Motor neuron (in vitro differentiated cells): ENCODE measurements around the gene ASTN2. TPM values are rescaled to one million over a fixed set of nuclear protein-coding genes. Genes with fewer than 3 reads are reported as not detected.

Source experiments
- ATAC-seq, 8 experiments: fragments of 200-7000 bp; cut with Tn5 transposase; replicated peaks in 6 of 8; 2 replicates each; pipeline ENCODE4 v1.8.0; 2021; ENCODE audit warnings: mild to moderate bottlenecking in 8 of 8, moderate library complexity in 8 of 8
- H3K27ac ChIP-seq, 2 donors: fragments of 250-450 bp; sonication (Bioruptor Pico); 2 replicates each; pipeline ENCODE4 v1.9.0; 2021; ENCODE audit warnings: antibody characterized with exemption in 2 of 2, mild to moderate bottlenecking in 2 of 2, moderate library complexity in 1 of 2
- H3K4me1 ChIP-seq, 2 donors: fragments of 250-450 bp; sonication (Bioruptor Pico); replicated peaks in 1 of 2; 2 replicates each; pipeline ENCODE4 v1.6.1; 2021; ENCODE audit warnings: antibody characterized with exemption in 2 of 2, mild to moderate bottlenecking in 2 of 2, moderate library complexity in 1 of 2
- H3K4me3 ChIP-seq, 5 donors: fragments of 250-450 bp; sonication (Bioruptor Pico); 2 replicates each; pipeline ENCODE4 v1.9.0; 2021; ENCODE audit warnings: antibody characterized with exemption in 5 of 5, mild to moderate bottlenecking in 5 of 5, moderate library complexity in 4 of 5
- WGBS, 10 experiments: fragments of 450-650 bp; shearing (Covaris generic); methylation state at CpG; one replicate each; pipeline ENCODE4 v1.0.0; 2022; 5-methylcytosine and 5-hydroxymethylcytosine counted together
- in situ Hi-C, 9 experiments: fragments of 400-800 bp; cut with MboI; loops; one replicate each; pipeline ENCODE4 v1.15.0; 2021; ENCODE audit warnings: low sequenced_read_pairs in 9 of 9, low pct_unique_long_range_greater_than_20kb in 2 of 9; ENCODE audit not compliant: unreplicated experiment in 9 of 9
- total RNA-seq, 8 experiments: library from RNA; unstranded; fragments of 300-600 nt; gene quantifications; 2 replicates each; pipeline versions ENCODE4 v1.2.3 to v1.2.4, GENCODE V29; 2022

Gene ASTN2
- total RNA-seq, 8 experiments from 2014 or later: 13.6 to 54.6 (median 17.9) TPM

DNA sequence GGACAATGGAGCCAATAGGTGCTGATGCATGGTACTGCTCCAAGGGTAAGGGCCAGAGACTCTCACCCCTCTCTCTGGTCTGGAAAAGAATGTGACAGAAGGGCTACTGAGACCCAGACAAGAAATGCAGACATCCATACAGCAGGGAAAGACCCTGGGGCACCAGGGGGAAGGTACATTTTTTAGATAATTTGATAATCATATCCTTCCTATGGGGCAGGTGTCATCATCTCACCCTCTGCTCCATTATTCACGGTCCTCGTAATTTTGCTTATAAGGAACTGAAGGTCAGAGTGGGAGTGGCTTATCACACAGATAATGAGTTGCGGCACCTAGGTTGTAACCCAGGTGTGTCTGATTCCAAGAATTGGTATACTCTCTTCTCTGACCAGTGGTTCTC lies 637.7 kb downstream of the ASTN2 start:
- Histone ChIP-seq H3K4me3 (no peak overlapping the region), H3K4me1 (peaks cover 9% of the 10 kb centered on the region in 2 donors), H3K27ac (no peak overlapping the region)
- 35 to 100% (median 92%) methylated on average over 1 to 3 of the region's 3 CpGs; no CpG with 5 or more reads in 4 of the 10 experiments for WGBS, 10 experiments
- in situ Hi-C loops: no loop called here
- no peak for ATAC-seq

DNA sequence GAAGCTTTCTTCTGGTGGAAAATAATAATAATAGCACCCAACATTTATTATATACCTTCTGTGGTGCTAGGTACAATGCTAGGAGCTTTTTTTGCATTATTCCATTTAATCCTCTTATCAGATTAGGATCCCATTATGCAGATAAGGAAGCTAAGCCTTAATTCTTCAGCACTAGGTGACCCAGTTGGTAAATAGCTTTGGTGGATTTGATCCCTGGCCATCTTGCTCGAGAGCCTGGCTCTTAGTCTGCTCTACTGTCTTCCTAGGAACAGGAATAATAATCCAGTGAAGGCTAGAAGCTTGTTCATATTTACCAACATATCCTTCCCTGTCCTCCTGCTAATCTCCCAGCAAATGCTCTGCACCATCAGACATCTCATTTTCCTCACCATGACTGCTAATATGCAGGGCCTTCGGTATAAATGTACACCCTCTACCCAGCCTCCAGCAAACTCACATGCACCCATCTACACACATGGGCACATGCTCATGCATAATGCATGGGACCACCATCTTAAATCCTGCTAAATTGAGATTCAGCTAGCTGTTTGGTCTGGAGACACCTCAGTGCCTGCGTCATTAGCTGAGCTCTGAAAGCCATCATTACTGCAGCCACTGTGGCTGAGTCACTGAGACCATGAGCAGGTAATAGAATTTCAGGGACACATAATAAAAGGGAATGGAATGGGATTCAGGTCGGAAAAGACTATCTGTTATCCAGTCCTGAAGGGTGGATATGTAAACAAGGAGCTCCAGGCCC lies 640.3 kb downstream of the ASTN2 start:
- Histone ChIP-seq H3K4me3 (no peak overlapping the region), H3K4me1 (peaks cover 9% of the 10 kb centered on the region in 2 donors), H3K27ac (peak overlapping the region; percentile 8 to 39)
- in situ Hi-C loops: no loop called here
- WGBS, 10 experiments: 20 to 100% (median 59%) methylated on average over 1 to 2 of the region's 4 CpGs; no CpG with 5 or more reads in 3 of the 10 experiments
- ATAC-seq: peak in 5 of 8 experiments; percentile 85 to 97 (median 88)

- peak in 5 of 8 experiments; percentile 79 to 89 (median 89) for ATAC-seq
- peaks cover 6 to 19% of the 10 kb centered on the region in 2 donors for H3K4me1 ChIP-seq
- in situ Hi-C loops: no loop called here
- H3K27ac ChIP-seq: no peak overlapping the region
- H3K4me3 ChIP-seq: no peak overlapping the region
- WGBS, 10 experiments: 0 to 100% (median 40%) methylated on average over 1 to 6 of the region's 8 CpGs; no CpG with 5 or more reads in 3 of the 10 experiments
Observed at GRCh38 chr9:116767219-116767618, 647.6 kb downstream of the ASTN2 start.

DNA sequence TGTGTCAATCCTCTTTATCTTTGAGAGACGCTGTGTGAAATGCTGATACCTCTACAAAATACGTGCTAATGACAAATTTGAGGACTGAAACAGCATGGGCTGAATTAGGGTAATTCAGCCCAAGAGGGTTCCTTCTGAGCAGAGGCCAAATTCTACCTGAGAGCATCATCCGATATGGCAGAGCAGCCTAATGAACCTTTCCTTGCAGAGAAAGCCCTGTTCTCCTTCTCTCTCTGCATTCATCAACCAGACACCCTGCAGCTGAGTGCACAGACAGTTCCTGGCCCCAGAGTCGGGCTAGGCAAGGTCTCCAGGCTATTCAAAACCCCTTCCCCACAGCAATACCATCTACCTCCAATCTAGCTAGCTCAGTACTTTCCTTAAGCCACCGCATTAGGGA lies 649.8 kb downstream of the ASTN2 start:
- in situ Hi-C loops: no loop called here
- Histone ChIP-seq H3K4me3 (no peak overlapping the region), H3K4me1 (peaks cover 11 to 23% of the 10 kb centered on the region in 2 donors), H3K27ac (no peak overlapping the region)
- 24 to 100% (median 55%) methylated on average over 1 to 5 of the region's 5 CpGs; no CpG with 5 or more reads in 2 of the 10 experiments for WGBS, 10 experiments
- ATAC-seq: peak in 2 of 8 experiments; percentile 34 to 48

DNA sequence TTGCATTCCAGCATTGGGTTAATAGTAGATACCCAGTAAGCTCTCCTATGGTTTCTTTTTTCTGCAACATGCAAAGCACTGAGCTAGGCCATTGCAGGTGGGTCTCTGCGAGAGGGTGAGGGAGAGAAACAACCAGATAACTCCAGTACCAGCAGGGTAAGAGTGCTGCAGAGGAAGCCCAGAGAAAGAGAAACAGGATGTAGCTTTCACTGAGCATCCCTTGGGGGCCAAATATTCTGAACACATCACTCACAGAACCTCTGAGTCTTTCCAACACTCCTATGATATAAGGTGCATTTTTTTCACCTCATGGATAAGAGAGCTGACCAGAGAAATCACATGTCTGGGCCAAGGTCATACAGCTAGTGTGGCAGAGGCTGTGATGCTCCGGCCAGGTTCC lies 651.1 kb downstream of the ASTN2 start:
- Histone ChIP-seq H3K4me3 (no peak overlapping the region), H3K27ac (peak overlapping the region in 1 of 2 donors; percentile 45), H3K4me1 (peaks cover 11 to 23% of the 10 kb centered on the region in 2 donors)
- 21 to 80% (median 60%) methylated on average over 1 to 2 of the region's 2 CpGs; no CpG with 5 or more reads in 4 of the 10 experiments for WGBS, 10 experiments
- peak in 3 of 8 experiments; percentile 53 to 58 (median 53) for ATAC-seq
- in situ Hi-C loops: no loop called here

- peak in 3 of 8 experiments; percentile 20 to 27 (median 22) for ATAC-seq
- Histone ChIP-seq H3K27ac (no peak overlapping the region), H3K4me1 (peaks cover 6 to 17% of the 10 kb centered on the region in 2 donors), H3K4me3 (no peak overlapping the region)
- 60% methylated on average over 1 of the region's 5 CpGs; no CpG with 5 or more reads in 9 of the 10 experiments for WGBS, 10 experiments
- in situ Hi-C loops: no loop called here
Observed at GRCh38 chr9:116760636-116761035, 654.2 kb downstream of the ASTN2 start.

DNA sequence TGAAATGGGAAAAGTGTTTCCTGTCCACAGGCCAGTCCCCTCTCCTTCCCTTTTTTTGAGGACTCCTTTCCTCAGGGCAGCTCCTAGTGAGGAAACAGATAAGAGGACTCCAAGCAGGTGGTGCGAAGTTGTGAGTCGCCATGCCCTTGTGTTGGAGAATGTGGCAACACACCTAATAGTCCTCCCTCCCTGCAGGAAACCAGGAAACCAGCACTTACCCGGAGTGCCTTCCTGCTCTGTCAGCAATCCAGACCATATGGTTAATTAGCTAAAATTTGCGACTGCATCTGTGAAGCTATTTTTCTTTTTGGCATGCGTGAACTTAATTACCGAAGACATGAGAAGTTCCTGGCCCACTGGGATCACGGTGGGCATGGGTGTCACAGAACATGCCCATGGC lies 657.8 kb downstream of the ASTN2 start:
- in situ Hi-C loops: no loop called here
- ATAC-seq: no peak
- Histone ChIP-seq H3K27ac (no peak overlapping the region), H3K4me1 (peaks cover 4 to 6% of the 10 kb centered on the region in 2 donors), H3K4me3 (no peak overlapping the region)
- WGBS, 10 experiments: 15 to 90% (median 80%) methylated on average over 2 to 7 of the region's 7 CpGs; no CpG with 5 or more reads in 2 of the 10 experiments

DNA sequence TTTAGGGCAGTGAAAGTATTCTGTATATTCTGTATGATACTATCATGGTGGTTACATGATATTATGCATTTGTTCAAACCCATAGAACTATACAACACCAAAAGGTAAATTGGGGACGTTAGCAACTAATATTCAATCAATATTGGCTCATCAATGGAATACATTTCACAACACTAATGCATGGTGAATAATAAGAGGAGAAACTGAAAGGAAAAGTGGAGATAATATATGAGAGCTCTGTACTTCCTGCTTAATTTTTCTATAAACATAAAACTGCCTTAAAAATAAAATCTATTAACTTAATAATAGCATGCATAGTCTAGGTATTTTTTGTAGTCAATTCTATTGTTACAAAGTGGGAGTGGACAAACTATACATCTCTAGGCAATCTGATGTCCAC lies 661.5 kb downstream of the ASTN2 start:
- no peaks in the 10 kb centered on the region for H3K4me1 ChIP-seq
- WGBS, 10 experiments: 0 to 100% (median 79%) methylated on average over 1 of the region's 1 CpG; no CpG with 5 or more reads in 3 of the 10 experiments
- no peak overlapping the region for H3K27ac ChIP-seq
- in situ Hi-C loops: no loop called here
- H3K4me3 ChIP-seq: no peak overlapping the region
- ATAC-seq: no peak

- in situ Hi-C loops: no loop called here
- Histone ChIP-seq H3K4me1 (no peaks in the 10 kb centered on the region), H3K27ac (no peak overlapping the region), H3K4me3 (no peak overlapping the region)
- peak in 3 of 8 experiments; percentile 71 to 77 (median 73) for ATAC-seq
- 8 to 100% (median 46%) methylated on average over 1 to 2 of the region's 2 CpGs; no CpG with 5 or more reads in 4 of the 10 experiments for WGBS, 10 experiments
Observed at GRCh38 chr9:116750510-116750909, 664.3 kb downstream of the ASTN2 start.

DNA sequence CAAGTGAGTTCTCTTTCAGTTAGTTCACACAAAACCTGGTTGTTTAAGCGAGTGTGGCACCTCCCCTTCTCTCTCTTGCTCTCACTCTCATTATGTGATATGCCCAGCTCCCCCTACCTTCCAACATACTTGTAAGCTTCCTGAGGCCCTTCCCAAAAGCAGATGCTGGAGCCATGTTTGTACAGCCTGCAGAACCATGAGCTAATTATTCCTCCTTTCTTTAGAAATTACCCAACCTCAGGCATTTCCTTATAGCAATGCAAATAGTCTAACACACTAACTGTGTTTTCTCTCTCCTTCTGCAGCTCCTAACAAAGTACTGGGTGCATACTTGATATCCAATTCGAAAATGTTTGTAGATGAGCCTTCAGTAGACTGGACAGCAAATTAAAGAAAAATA lies 665.1 kb downstream of the ASTN2 start:
- in situ Hi-C loops: loop anchor here in 3 of 9 experiments (10.0 to 25.0 kb wide), 3 partner anchors 95 to 238 kb away; no protein-coding TSS in a partner anchor
- peak in 3 of 8 experiments; percentile 71 to 86 (median 84) for ATAC-seq
- H3K27ac ChIP-seq: no peak overlapping the region
- H3K4me1 ChIP-seq: no peaks in the 10 kb centered on the region
- WGBS, 10 experiments: 0 to 95% (median 71%) methylated on average over 1 to 2 of the region's 2 CpGs; no CpG with 5 or more reads in 1 of the 10 experiments
- H3K4me3 ChIP-seq: no peak overlapping the region

DNA sequence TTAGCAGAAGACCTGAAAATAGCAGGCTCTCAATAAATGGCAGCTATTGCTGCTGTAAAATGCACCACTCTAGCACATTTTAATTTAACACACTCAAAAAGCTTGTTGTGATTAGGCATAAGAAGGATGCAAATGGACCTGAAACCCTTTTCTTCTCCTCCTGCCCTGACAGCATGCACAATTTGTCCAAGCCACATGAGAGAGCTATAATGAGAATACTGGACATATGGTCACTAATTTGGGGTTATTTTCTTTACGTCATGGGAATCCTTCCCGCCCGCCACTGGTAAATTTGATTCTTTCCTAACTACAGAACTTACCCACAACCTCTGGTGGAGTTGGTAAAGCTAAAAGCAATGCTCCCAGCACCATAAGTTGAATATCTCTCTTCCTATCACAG lies 665.7 kb downstream of the ASTN2 start:
- in situ Hi-C loops: loop anchor here in 3 of 9 experiments (10.0 to 25.0 kb wide), 3 partner anchors 96 to 238 kb away; no protein-coding TSS in a partner anchor
- WGBS, 10 experiments: 93 to 100% (median 100%) methylated on average over 1 to 3 of the region's 3 CpGs; no CpG with 5 or more reads in 5 of the 10 experiments

GRCh38 chr9:116741742-116742141 lies 673.1 kb downstream of the ASTN2 start:
- WGBS, 10 experiments: 23 to 83% (median 60%) methylated on average over 1 to 2 of the region's 2 CpGs; no CpG with 5 or more reads in 2 of the 10 experiments
- in situ Hi-C loops: loop anchor here in 3 of 9 experiments (10.0 to 25.0 kb wide), 3 partner anchors 103 to 246 kb away; no protein-coding TSS in a partner anchor
- Histone ChIP-seq H3K4me1 (peaks cover 6 to 9% of the 10 kb centered on the region in 2 donors), H3K4me3 (no peak overlapping the region), H3K27ac (no peak overlapping the region)
- ATAC-seq: no peak

More for the DNA sequence above, 665.7 kb downstream of the ASTN2 start:
- Histone ChIP-seq H3K27ac (no peak overlapping the region), H3K4me1 (no peaks in the 10 kb centered on the region), H3K4me3 (no peak overlapping the region)
- no peak for ATAC-seq
